Lung (tissue), 12 donors: ENCODE data around the gene MECP2. TPM values are rescaled to one million over a fixed set of nuclear protein-coding genes. Genes with fewer than 3 reads are reported as not detected.
A peak's percentile ranks its signal among the peaks of the same experiment; 100 is the strongest.

Experiments
- ATAC-seq: fragments of 200-7000 bp; cut with Tn5 transposase; one replicate; pipeline ENCODE4 v1.9.1; 2020; ENCODE audit warnings: moderate number of reproducible peaks; ENCODE audit not compliant: insufficient read depth, low FRiP score
- DNase-seq, 3 donors: peaks; one replicate each; pipeline ENCODE4 v3.0.0-alpha.2; 2013 to 2017
- H3K27ac ChIP-seq, 2 donors: one replicate each; pipeline ENCODE4 v1.5.1; 2013; ENCODE audit warnings: mild to moderate bottlenecking in 2 of 2, moderate library complexity in 2 of 2, control low read depth in 1 of 2, inconsistent platforms in 1 of 2, low read depth in 1 of 2, low read length in 1 of 2
- H3K27me3 ChIP-seq, 3 donors: one replicate each; pipeline ENCODE4 v1.5.1; 2013; ENCODE audit warnings: low read length in 2 of 3; ENCODE audit not compliant: control insufficient read depth in 3 of 3, insufficient read depth in 3 of 3
- H3K36me3 ChIP-seq, 4 donors: one replicate each; pipeline ENCODE4 v1.5.1; 2013; ENCODE audit warnings: low read length in 4 of 4, mild to moderate bottlenecking in 1 of 4, moderate library complexity in 1 of 4; ENCODE audit not compliant: control insufficient read depth in 4 of 4, insufficient read depth in 4 of 4
- H3K4me1 ChIP-seq, 5 donors: one replicate each; pipeline ENCODE4 v1.5.1; 2013; ENCODE audit warnings: low read length in 5 of 5, mild to moderate bottlenecking in 2 of 5, moderate library complexity in 1 of 5; ENCODE audit not compliant: control insufficient read depth in 5 of 5, insufficient read depth in 5 of 5
- H3K4me3 ChIP-seq: one replicate; pipeline ENCODE4 v1.5.1; 2013; ENCODE audit warnings: mild to moderate bottlenecking, control low read depth, moderate library complexity
- H3K9ac ChIP-seq, 2 donors: one replicate each; pipeline ENCODE4 v1.5.1; 2013; ENCODE audit warnings: low read length in 2 of 2, control low read depth in 1 of 2; ENCODE audit not compliant: insufficient read depth in 1 of 2
- H3K9me3 ChIP-seq, 4 donors: one replicate each; pipeline ENCODE4 v1.5.1; 2013; ENCODE audit warnings: low read length in 3 of 4, mild to moderate bottlenecking in 1 of 4, moderate library complexity in 1 of 4; ENCODE audit not compliant: control insufficient read depth in 4 of 4, insufficient read depth in 3 of 4
- WGBS, 2 donors: extraction: QIAGEN DNeasy Blood & Tissue Kit; methylation state at CpG; one replicate each; pipeline ENCODE4 v1.1.7; 2013; 5-methylcytosine and 5-hydroxymethylcytosine counted together
- polyA plus RNA-seq, 2 donors: library from polyadenylated mRNA; stranded (reverse); fragments of 200-250 nt; gene quantifications; one replicate each; pipeline ENCODE4 v1.2.1, GENCODE V29; 2013
- total RNA-seq, 2 donors: library from RNA; depleted of rRNA in 1 of 2; stranded (reverse); fragments of >200 nt in 1 of 2; gene quantifications; one replicate each; pipeline ENCODE4 v1.2.1, GENCODE V29; 2014 to 2021
- TF ChIP-seq, protein P1 (sequence below): IDR thresholded peaks from 2 replicates; pipeline ENCODE4 v1.5.1; 2012; ENCODE audit warnings: mild to moderate bottlenecking; ENCODE audit errors: control extremely low read depth, extremely low read depth
- donor health status: control.
- donor health status: control.
- donor health status: Bipolar disorder and iron deficiency.
- donor health status: healthy.
- donor health status: DM: yes; HTN: yes; CAD: no.

Gene MECP2
- total and polyA plus RNA-seq, 4 donors, result 20.4 to 62.9 (median 38.9) TPM

DNA sequence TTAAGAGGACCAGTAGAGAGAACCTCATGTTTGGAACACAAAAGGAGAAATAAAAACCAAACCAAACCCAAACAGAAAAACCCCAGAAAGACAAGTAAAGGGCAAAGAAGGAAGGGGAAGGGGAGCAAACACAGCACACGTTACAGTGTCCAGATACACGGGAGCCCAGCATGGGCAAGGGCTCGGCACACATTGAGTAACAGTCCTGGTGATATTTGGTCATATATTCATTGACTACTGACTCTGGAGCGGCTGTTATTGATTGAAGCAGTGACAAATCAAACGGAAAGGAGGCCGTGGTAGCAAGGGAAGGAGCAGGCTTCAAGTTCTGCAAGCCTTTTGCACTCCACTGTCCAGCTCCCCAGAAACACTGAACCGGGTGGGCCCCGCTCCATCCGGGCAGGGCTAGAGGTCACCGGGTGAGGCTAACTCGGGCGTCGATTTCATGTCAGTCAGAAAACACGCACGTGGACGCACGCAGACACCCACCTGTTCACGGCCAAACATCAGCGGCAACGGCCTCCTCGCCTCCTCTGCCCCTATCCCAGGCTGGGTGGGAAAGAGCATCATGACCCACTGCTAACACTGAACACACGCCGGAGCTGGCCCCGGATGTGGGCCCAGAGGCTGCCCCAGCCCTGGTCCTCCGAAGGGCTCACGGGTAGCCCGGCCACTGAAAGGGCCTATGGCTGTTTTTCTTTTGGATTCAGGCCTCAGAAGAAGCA, 74.1 kb downstream of the MECP2 start:
- ATAC-seq, result no peak
- Histone ChIP-seq H3K4me3 (no peak overlapping the region), H3K9ac (no peak overlapping the region), H3K9me3 (peaks cover 0 to 6% (median 0%) of the 10 kb centered on the region in 4 donors), H3K27ac (no peak overlapping the region), H3K4me1 (peaks cover 0 to 31% (median 8%) of the 10 kb centered on the region in 5 donors), H3K27me3 (no peaks in the 10 kb centered on the region), H3K36me3 (peaks cover 0 to 8% (median 1%) of the 10 kb centered on the region in 4 donors)
- TF ChIP-seq, protein P1, sequence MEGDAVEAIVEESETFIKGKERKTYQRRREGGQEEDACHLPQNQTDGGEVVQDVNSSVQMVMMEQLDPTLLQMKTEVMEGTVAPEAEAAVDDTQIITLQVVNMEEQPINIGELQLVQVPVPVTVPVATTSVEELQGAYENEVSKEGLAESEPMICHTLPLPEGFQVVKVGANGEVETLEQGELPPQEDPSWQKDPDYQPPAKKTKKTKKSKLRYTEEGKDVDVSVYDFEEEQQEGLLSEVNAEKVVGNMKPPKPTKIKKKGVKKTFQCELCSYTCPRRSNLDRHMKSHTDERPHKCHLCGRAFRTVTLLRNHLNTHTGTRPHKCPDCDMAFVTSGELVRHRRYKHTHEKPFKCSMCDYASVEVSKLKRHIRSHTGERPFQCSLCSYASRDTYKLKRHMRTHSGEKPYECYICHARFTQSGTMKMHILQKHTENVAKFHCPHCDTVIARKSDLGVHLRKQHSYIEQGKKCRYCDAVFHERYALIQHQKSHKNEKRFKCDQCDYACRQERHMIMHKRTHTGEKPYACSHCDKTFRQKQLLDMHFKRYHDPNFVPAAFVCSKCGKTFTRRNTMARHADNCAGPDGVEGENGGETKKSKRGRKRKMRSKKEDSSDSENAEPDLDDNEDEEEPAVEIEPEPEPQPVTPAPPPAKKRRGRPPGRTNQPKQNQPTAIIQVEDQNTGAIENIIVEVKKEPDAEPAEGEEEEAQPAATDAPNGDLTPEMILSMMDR, result no peak
- WGBS, 2 donors, result 73 to 81% methylated on average over 27 of the region's 27 CpGs
- no peak for DNase-seq

DNA sequence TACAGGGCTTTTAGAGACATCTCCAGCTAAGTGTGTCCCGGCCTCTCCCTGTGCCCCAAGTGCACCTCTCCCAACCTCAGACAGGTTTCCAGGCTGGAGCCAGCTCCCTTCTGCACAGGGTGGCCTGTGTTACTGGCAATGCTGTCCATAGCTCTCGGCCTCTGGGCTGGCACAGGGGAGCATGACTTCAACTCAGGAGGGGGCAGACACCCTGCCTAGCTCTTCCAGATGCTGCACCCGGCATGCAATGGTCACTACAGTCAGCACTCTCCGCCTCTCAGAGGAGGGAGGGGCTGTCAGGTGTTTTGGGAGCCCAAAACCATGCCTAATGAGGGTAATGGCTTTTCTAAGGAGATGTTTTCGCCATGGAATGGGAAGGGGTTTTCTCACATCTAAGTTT, 75.4 kb downstream of the MECP2 start:
- ATAC-seq (no peak), DNase-seq (no peak)
- Histone ChIP-seq H3K9ac (no peak overlapping the region), H3K36me3 (peaks cover 0 to 14% (median 2%) of the 10 kb centered on the region in 4 donors), H3K27ac (no peak overlapping the region), H3K27me3 (no peaks in the 10 kb centered on the region), H3K9me3 (peaks cover 0 to 6% (median 0%) of the 10 kb centered on the region in 4 donors), H3K4me3 (no peak overlapping the region), H3K4me1 (peaks cover 3 to 31% (median 8%) of the 10 kb centered on the region in 5 donors)
- TF ChIP-seq, protein P1, result no peak
- 78 to 90% methylated on average over 3 to 5 of the region's 5 CpGs for WGBS, 2 donors

DNA sequence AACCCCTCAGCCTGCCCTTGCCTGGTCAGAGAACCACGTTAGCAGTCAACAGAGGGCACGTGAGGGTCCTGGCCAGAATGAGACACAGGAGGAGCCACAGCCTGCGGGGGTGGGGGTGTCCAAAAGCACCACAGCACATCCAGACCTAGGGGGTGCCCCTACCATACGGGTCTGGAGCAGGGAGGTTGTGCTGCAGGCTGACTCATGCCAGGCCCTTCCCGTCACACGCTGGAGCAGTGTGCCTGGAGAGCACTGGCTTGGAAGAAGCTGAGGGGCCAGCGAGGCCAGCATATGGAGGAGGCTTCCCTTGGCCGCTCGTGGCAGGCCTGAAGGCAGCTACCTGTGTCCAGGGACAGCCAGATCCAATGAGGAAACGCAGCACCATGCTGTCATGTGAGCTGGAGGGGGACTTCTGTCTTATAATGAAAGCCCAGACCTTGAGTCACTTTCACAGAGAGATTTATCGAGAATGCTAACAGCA, 76.3 kb downstream of the MECP2 start:
- peaks cover 0 to 6% (median 0%) of the 10 kb centered on the region in 4 donors for H3K9me3 ChIP-seq
- no peak overlapping the region for H3K4me3 ChIP-seq
- TF ChIP-seq, protein P1, result no peak
- no peak for DNase-seq
- no peaks in the 10 kb centered on the region for H3K27me3 ChIP-seq
- no peak for ATAC-seq
- H3K36me3 ChIP-seq, result peaks cover 0 to 15% (median 3%) of the 10 kb centered on the region in 4 donors
- H3K27ac ChIP-seq, result peak overlapping the region in 1 of 2 donors; percentile 91
- H3K4me1 ChIP-seq, result peaks cover 3 to 31% (median 8%) of the 10 kb centered on the region in 5 donors
- WGBS, 2 donors, result 41 to 71% methylated on average over 5 to 11 of the region's 11 CpGs
- H3K9ac ChIP-seq, result no peak overlapping the region
